GM12878 (cell line): ENCODE data around the gene OR1F1.

ENCODE experiments used
- ETV6 ChIP-seq, 2 experiments: fragments of 450-650 bp in 1 of 2; IDR thresholded peaks in 1 of 2; conservative IDR thresholded peaks in 1 of 2; 2 replicates each; pipeline ENCODE4 v1.6.1; 2014; ENCODE audit warnings: antibody characterized with exemption in 1 of 2, borderline replicate concordance in 1 of 2, low read depth in 1 of 2, mild to moderate bottlenecking in 1 of 2, moderate library complexity in 1 of 2
- NR2C2 ChIP-seq: IDR thresholded peaks from 2 replicates; pipeline ENCODE4 v1.6.1; 2011; ENCODE audit warnings: borderline replicate concordance, low read depth; ENCODE audit not compliant: control insufficient read depth, insufficient read length
- PBX3 ChIP-seq: IDR thresholded peaks from 2 replicates; pipeline ENCODE4 v1.6.1; 2011; ENCODE audit warnings: mild to moderate bottlenecking, low read depth, low read length, moderate library complexity; ENCODE audit not compliant: insufficient replicate concordance
- POLR2A ChIP-seq: IDR thresholded peaks from 2 replicates; pipeline ENCODE4 v1.6.1; 2011; ENCODE audit warnings: low read depth, mild to moderate bottlenecking, low read length
- RELA ChIP-seq: fragments of 450-650 bp; IDR thresholded peaks from 2 replicates; pipeline ENCODE4 v1.8.0; 2014; ENCODE audit warnings: borderline replicate concordance; ENCODE audit not compliant: partially characterized antibody
- SMAD1 ChIP-seq: fragments of 450-650 bp; IDR thresholded peaks from 2 replicates; pipeline ENCODE4 v1.6.1; 2018; ENCODE audit warnings: mild to moderate bottlenecking, low read depth; ENCODE audit not compliant: partially characterized antibody
- SMC3 ChIP-seq: IDR thresholded peaks from 2 replicates; pipeline ENCODE4 v1.6.1; 2011; ENCODE audit warnings: low read length, improper control_type of control experiment, borderline replicate concordance

- TF ChIP-seq SMC3: no peak
- no peak for TF ChIP-seq SMAD1
- TF ChIP-seq PBX3: no peak
- no peak for TF ChIP-seq ETV6 (conservative IDR thresholded peaks at IDR 0.05 in 1 of 2, IDR thresholded peaks at IDR 0.05 in 1 of 2; ENCODE audit: borderline replicate concordance in 1 of 2, low read depth in 1 of 2)
- TF ChIP-seq POLR2A: no peak
- TF ChIP-seq RELA: no peak
- no peak for TF ChIP-seq NR2C2
These were observed 44.2 kb upstream of the OR1F1 start for GRCh38 chr16:3143598-3144320.
